DOHH2 (cell line): ENCODE measurements around the gene SRBD1.

Experiments used
- EZH2phosphoT487 ChIP-seq: fragments of 200-600 bp; sonication (generic); IDR thresholded peaks from 2 replicates; pipeline ENCODE4 v1.6.1; 2017; ENCODE audit warnings: borderline replicate concordance, mild to moderate bottlenecking, antibody characterized with exemption, low read length, moderate library complexity, mixed read lengths
- TF ChIP-seq, protein P1 (sequence below): fragments of 200-600 bp; sonication (generic); IDR thresholded peaks from one replicate; pipeline ENCODE4 v1.5.1; 2014; ENCODE audit warnings: antibody characterized with exemption, mild to moderate bottlenecking, low read depth, low read length; ENCODE audit not compliant: poor library complexity, severe bottlenecking

DNA sequence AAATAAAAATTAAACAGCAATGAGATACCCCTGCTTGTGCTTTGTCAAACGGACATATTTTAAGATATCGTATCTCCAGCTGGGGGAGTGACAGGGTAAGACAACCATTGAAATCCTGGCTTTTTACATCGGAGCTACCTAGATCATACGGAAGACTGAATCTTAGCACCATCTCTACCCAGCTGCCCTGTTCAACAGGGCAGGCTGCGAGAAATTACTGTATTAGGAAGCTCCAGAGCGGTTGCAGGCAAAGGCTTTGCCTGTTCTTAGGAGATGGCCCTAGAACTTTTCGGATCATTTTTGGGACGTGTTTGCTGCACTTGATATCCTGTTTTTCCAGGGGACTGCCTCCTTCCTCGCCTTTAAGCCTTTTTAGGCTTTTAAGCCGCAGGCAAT is 38.4 kb upstream of the SRBD1 start:
- TF ChIP-seq, protein P1, sequence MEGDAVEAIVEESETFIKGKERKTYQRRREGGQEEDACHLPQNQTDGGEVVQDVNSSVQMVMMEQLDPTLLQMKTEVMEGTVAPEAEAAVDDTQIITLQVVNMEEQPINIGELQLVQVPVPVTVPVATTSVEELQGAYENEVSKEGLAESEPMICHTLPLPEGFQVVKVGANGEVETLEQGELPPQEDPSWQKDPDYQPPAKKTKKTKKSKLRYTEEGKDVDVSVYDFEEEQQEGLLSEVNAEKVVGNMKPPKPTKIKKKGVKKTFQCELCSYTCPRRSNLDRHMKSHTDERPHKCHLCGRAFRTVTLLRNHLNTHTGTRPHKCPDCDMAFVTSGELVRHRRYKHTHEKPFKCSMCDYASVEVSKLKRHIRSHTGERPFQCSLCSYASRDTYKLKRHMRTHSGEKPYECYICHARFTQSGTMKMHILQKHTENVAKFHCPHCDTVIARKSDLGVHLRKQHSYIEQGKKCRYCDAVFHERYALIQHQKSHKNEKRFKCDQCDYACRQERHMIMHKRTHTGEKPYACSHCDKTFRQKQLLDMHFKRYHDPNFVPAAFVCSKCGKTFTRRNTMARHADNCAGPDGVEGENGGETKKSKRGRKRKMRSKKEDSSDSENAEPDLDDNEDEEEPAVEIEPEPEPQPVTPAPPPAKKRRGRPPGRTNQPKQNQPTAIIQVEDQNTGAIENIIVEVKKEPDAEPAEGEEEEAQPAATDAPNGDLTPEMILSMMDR, result no peak
- TF ChIP-seq EZH2phosphoT487, result no peak
